OCI-LY3 (cell line): ENCODE results near the gene ARMC2.

Source experiments
- H2AFZ ChIP-seq: fragments of 200-600, 300-600 bp; shearing (Covaris generic); 2 replicates; pipeline ENCODE4 v1.6.0; 2014; ENCODE audit warnings: antibody characterized with exemption, low read depth, low read length
- H3K27ac ChIP-seq: fragments of 200-600, 300-600 bp; sonication (generic); 2 replicates; pipeline ENCODE4 v1.5.1; 2014; ENCODE audit warnings: mild to moderate bottlenecking, low read length, moderate library complexity, mixed read lengths
- H3K27me3 ChIP-seq: fragments of 200-600, 300-600 bp; sonication (generic); 2 replicates; pipeline ENCODE4 v1.6.1; 2014; ENCODE audit warnings: low read depth, low read length, mixed read lengths
- H3K36me3 ChIP-seq: fragments of 200-600, 300-600 bp; sonication (generic); replicated peaks from 2 replicates; pipeline ENCODE3; 2014; ENCODE audit warnings: low read depth, low read length, mixed read lengths
- H3K4me1 ChIP-seq: fragments of 300-600, 200-600 bp; sonication (generic); 2 replicates; pipeline ENCODE4 v1.6.1; 2014; ENCODE audit warnings: low read length, mixed read lengths
- H3K4me2 ChIP-seq: fragments of 200-600, 300-600 bp; sonication (generic); 2 replicates; pipeline ENCODE4 v1.6.1; 2014; ENCODE audit warnings: low read length, mixed read lengths
- H3K4me3 ChIP-seq: fragments of 300-600, 200-600 bp; sonication (generic); 2 replicates; pipeline ENCODE4 v1.5.1; 2014; ENCODE audit warnings: antibody characterized with exemption, mild to moderate bottlenecking, low read length, moderate library complexity
- H3K79me2 ChIP-seq: fragments of 300-600, 200-600 bp; shearing (Covaris generic); 2 replicates; pipeline ENCODE4 v1.6.1; 2014; ENCODE audit warnings: mild to moderate bottlenecking, low read length, mixed read lengths
- H3K9ac ChIP-seq: fragments of 300-600, 200-600 bp; shearing (Covaris generic); 2 replicates; pipeline ENCODE4 v1.6.0; 2014; ENCODE audit warnings: mild to moderate bottlenecking, low read length, moderate library complexity
- H3K9me3 ChIP-seq: fragments of 200-600, 300-600 bp; shearing (Covaris generic); 2 replicates; pipeline ENCODE4 v1.6.1; 2014; ENCODE audit warnings: low read length, mixed read lengths; ENCODE audit not compliant: insufficient read depth
- H4K20me1 ChIP-seq: fragments of 200-600, 300-600 bp; sonication (generic); 2 replicates; pipeline ENCODE4 v1.6.1; 2016; ENCODE audit warnings: low read length, mixed read lengths; ENCODE audit not compliant: insufficient read depth
- CTCF ChIP-seq: fragments of 200-600, 300-600 bp; sonication (generic); IDR thresholded peaks from 2 replicates; pipeline ENCODE4 v1.5.1; 2014; ENCODE audit warnings: antibody characterized with exemption, low read length, low read depth
- EZH2phosphoT487 ChIP-seq: fragments of 200-600 bp; shearing (Covaris generic); IDR thresholded peaks from 2 replicates; pipeline ENCODE4 v1.6.1; 2018; ENCODE audit warnings: antibody characterized with exemption, mixed run types, low read depth

Gene ARMC2

GRCh38 chr6:108914235-108915022, 66.2 kb downstream of the ARMC2 start:
- no peaks in the 10 kb centered on the region for H3K9me3 ChIP-seq
- no peak overlapping the region for H3K27ac ChIP-seq
- no peak overlapping the region for H2AFZ ChIP-seq
- no peak overlapping the region for H3K4me3 ChIP-seq
- no peaks in the 10 kb centered on the region for H4K20me1 ChIP-seq
- peak overlapping the region; percentile 13; the same call in 1 of the 2 replicates for H3K4me2 ChIP-seq
- H3K79me2 ChIP-seq: no peaks in the 10 kb centered on the region
- TF ChIP-seq CTCF (peak; percentile 73), EZH2phosphoT487 (no peak)
- peaks cover 19% of the 10 kb centered on the region for H3K27me3 ChIP-seq
- H3K36me3 ChIP-seq: no peaks in the 10 kb centered on the region
- H3K9ac ChIP-seq: no peak overlapping the region
- H3K4me1 ChIP-seq: no peaks in the 10 kb centered on the region; the same call in 1 of the 2 replicates

GRCh38 chr6:108915258-108915657, 67.0 kb downstream of the ARMC2 start:
- Histone ChIP-seq H3K9me3 (no peaks in the 10 kb centered on the region), H3K4me2 (no peak overlapping the region), H4K20me1 (no peaks in the 10 kb centered on the region), H2AFZ (no peak overlapping the region), H3K79me2 (no peaks in the 10 kb centered on the region), H3K36me3 (no peaks in the 10 kb centered on the region), H3K4me3 (no peak overlapping the region), H3K9ac (no peak overlapping the region), H3K27ac (no peak overlapping the region), H3K27me3 (peaks cover 19% of the 10 kb centered on the region), H3K4me1 (no peaks in the 10 kb centered on the region; the same call in 1 of the 2 replicates)
- TF ChIP-seq EZH2phosphoT487 (no peak), CTCF (no peak)

GRCh38 chr6:108916026-108916686, 67.9 kb downstream of the ARMC2 start:
- Histone ChIP-seq H2AFZ (no peak overlapping the region), H4K20me1 (no peaks in the 10 kb centered on the region), H3K4me2 (no peak overlapping the region), H3K27me3 (peaks cover 15% of the 10 kb centered on the region; the same call in 1 of the 2 replicates), H3K79me2 (no peaks in the 10 kb centered on the region), H3K4me1 (no peaks in the 10 kb centered on the region; the same call in 1 of the 2 replicates), H3K9ac (no peak overlapping the region), H3K27ac (no peak overlapping the region), H3K4me3 (no peak overlapping the region), H3K9me3 (no peaks in the 10 kb centered on the region), H3K36me3 (no peaks in the 10 kb centered on the region)
- TF ChIP-seq CTCF (no peak), EZH2phosphoT487 (no peak)

GRCh38 chr6:108920751-108921150, 72.5 kb downstream of the ARMC2 start:
- no peaks in the 10 kb centered on the region for H3K79me2 ChIP-seq
- H3K9me3 ChIP-seq: no peaks in the 10 kb centered on the region
- H3K27ac ChIP-seq: no peak overlapping the region
- no peak overlapping the region for H2AFZ ChIP-seq
- H3K27me3 ChIP-seq: peaks cover 15% of the 10 kb centered on the region; the same call in 1 of the 2 replicates
- no peaks in the 10 kb centered on the region for H4K20me1 ChIP-seq
- no peak for TF ChIP-seq CTCF
- no peak for TF ChIP-seq EZH2phosphoT487
- H3K9ac ChIP-seq: no peak overlapping the region
- no peak overlapping the region for H3K4me3 ChIP-seq
- H3K4me1 ChIP-seq: no peaks in the 10 kb centered on the region
- H3K4me2 ChIP-seq: no peak overlapping the region
- no peaks in the 10 kb centered on the region for H3K36me3 ChIP-seq
